Type B pancreatic cell (in vitro differentiated cells): ENCODE results near the gene OPHN1. TPM values are rescaled to one million over a fixed set of nuclear protein-coding genes. Genes with fewer than 3 reads are reported as not detected.

Experiments
- DNase-seq: peaks from one replicate; pipeline ENCODE4 v3.0.0; 2021; ENCODE audit warnings: mixed read lengths; ENCODE audit not compliant: unreplicated experiment; ENCODE audit errors: extremely low spot score
- H3K27ac Mint-ChIP-seq: 2 replicates; pipeline ENCODE4 v1.8.0; 2021; ENCODE audit warnings: mild to moderate bottlenecking, mixed read lengths
- H3K27me3 Mint-ChIP-seq: 2 replicates; pipeline ENCODE4 v1.8.0; 2021; ENCODE audit warnings: mixed read lengths
- H3K36me3 Mint-ChIP-seq: 2 replicates; pipeline ENCODE4 v1.8.0; 2021; ENCODE audit warnings: mixed read lengths
- H3K4me1 Mint-ChIP-seq: one replicate; pipeline ENCODE4 v1.8.0; 2021; ENCODE audit warnings: mixed read lengths; ENCODE audit not compliant: unreplicated experiment
- H3K4me3 Mint-ChIP-seq: 2 replicates; pipeline ENCODE4 v1.8.0; 2021; ENCODE audit warnings: mild to moderate bottlenecking, mixed read lengths
- H3K9me3 Mint-ChIP-seq: 2 replicates; pipeline ENCODE4 v1.8.0; 2021; ENCODE audit warnings: mixed read lengths
- CTCF ChIP-seq: fragments of 200-600 bp; sonication (generic); conservative IDR thresholded peaks from 2 replicates; pipeline ENCODE4 v1.5.0; 2021; ENCODE audit warnings: antibody characterized with exemption, mild to moderate bottlenecking
- total RNA-seq: library from RNA; stranded (reverse); gene quantifications from 2 replicates; pipeline ENCODE4 v1.2.1, GENCODE V29; 2021; ENCODE audit warnings: low replicate concordance

OPHN1 gene
- total RNA-seq, 1 donor from 2014 or later, result 7.4 TPM

- Mint-ChIP-seq H3K27ac (no peak overlapping the region), H3K4me1 (no peaks in the 10 kb centered on the region), H3K9me3 (no peaks in the 10 kb centered on the region), H3K4me3 (no peak overlapping the region), H3K27me3 (no peaks in the 10 kb centered on the region), H3K36me3 (no peaks in the 10 kb centered on the region)
- no peak for TF ChIP-seq CTCF
- DNase-seq, result no peak
These were observed 28.9 kb upstream of the OPHN1 start for GRCh38 chrX:68462197-68462596.

- no peak overlapping the region for H3K27ac Mint-ChIP-seq
- no peak for DNase-seq
- no peaks in the 10 kb centered on the region for H3K27me3 Mint-ChIP-seq
- no peak overlapping the region for H3K4me3 Mint-ChIP-seq
- no peaks in the 10 kb centered on the region for H3K36me3 Mint-ChIP-seq
- TF ChIP-seq CTCF, result no peak
- no peaks in the 10 kb centered on the region for H3K9me3 Mint-ChIP-seq
- H3K4me1 Mint-ChIP-seq, result no peaks in the 10 kb centered on the region
These were observed 28.3 kb upstream of the OPHN1 start for GRCh38 chrX:68461576-68461975.

- Mint-ChIP-seq H3K27me3 (no peaks in the 10 kb centered on the region), H3K27ac (no peak overlapping the region), H3K4me3 (no peak overlapping the region), H3K4me1 (no peaks in the 10 kb centered on the region), H3K9me3 (no peaks in the 10 kb centered on the region), H3K36me3 (no peaks in the 10 kb centered on the region)
- no peak for TF ChIP-seq CTCF
- no peak for DNase-seq
These were observed 27.8 kb upstream of the OPHN1 start for GRCh38 chrX:68461093-68461492.

- Mint-ChIP-seq H3K9me3 (no peaks in the 10 kb centered on the region), H3K4me1 (no peaks in the 10 kb centered on the region), H3K27ac (no peak overlapping the region), H3K4me3 (no peak overlapping the region), H3K27me3 (no peaks in the 10 kb centered on the region), H3K36me3 (no peaks in the 10 kb centered on the region)
- TF ChIP-seq CTCF, result no peak
- no peak for DNase-seq
These were observed 21.8 kb upstream of the OPHN1 start for GRCh38 chrX:68455151-68455510.

GRCh38 chrX:68454476-68455150 is 21.3 kb upstream of the OPHN1 start:
- no peak overlapping the region for H3K4me3 Mint-ChIP-seq
- H3K27me3 Mint-ChIP-seq, result no peaks in the 10 kb centered on the region
- no peaks in the 10 kb centered on the region for H3K36me3 Mint-ChIP-seq
- no peak for DNase-seq
- H3K9me3 Mint-ChIP-seq, result no peaks in the 10 kb centered on the region
- H3K27ac Mint-ChIP-seq, result no peak overlapping the region
- TF ChIP-seq CTCF, result no peak
- H3K4me1 Mint-ChIP-seq, result no peaks in the 10 kb centered on the region

- Mint-ChIP-seq H3K4me1 (no peaks in the 10 kb centered on the region), H3K36me3 (no peaks in the 10 kb centered on the region), H3K4me3 (no peak overlapping the region), H3K27ac (no peak overlapping the region), H3K9me3 (no peaks in the 10 kb centered on the region), H3K27me3 (no peaks in the 10 kb centered on the region)
- no peak for DNase-seq
- TF ChIP-seq CTCF, result no peak
These were observed 18.4 kb upstream of the OPHN1 start for GRCh38 chrX:68451720-68452119.
